ENCODE measurements around the gene LIPT2. TPM values are rescaled to one million over a fixed set of nuclear protein-coding genes. Genes with fewer than 3 reads are reported as not detected.
A peak's percentile ranks its signal among the peaks of the same experiment; 100 is the strongest.

The LIPT2 gene
- total and polyA plus RNA-seq, 3 donors from 2014 or later = 25.0 to 43.1 (median 32.6) TPM

DNA sequence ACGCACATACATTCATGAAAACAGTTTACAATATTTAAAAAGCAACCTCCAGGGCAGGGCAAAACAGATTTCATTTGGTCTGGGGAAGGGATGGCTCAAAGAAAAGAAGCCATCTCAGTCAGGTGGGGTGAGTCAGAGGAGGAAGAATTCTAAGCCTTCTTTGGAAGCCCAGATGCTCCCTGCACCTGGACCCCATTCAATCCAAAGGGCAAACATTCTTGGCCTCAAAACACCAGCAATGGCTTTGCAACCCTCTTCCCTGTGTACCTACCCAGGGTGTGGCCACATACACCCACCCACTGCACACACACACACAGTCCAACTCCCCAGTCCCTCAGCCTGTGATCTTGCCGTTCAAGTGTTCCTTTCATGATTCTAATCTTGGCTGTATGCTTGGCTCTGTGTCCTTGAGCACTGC, 28.2 kb downstream of the LIPT2 start:
- Histone ChIP-seq H3K9me3 (no peaks in the 10 kb centered on the region), H3K4me3 (no peak overlapping the region), H3K27ac (no peak overlapping the region), H3K4me1 (peaks cover 14% of the 10 kb centered on the region), H3K27me3 (no peaks in the 10 kb centered on the region), H3K36me3 (ENCODE audit: low read depth, missing control alignments) (no peaks in the 10 kb centered on the region)
- intact Hi-C loops (cut with DNase I; ENCODE audit: low total_unique reads) = no loop called here
- no peak for DNase-seq
- TF ChIP-seq, protein P1, sequence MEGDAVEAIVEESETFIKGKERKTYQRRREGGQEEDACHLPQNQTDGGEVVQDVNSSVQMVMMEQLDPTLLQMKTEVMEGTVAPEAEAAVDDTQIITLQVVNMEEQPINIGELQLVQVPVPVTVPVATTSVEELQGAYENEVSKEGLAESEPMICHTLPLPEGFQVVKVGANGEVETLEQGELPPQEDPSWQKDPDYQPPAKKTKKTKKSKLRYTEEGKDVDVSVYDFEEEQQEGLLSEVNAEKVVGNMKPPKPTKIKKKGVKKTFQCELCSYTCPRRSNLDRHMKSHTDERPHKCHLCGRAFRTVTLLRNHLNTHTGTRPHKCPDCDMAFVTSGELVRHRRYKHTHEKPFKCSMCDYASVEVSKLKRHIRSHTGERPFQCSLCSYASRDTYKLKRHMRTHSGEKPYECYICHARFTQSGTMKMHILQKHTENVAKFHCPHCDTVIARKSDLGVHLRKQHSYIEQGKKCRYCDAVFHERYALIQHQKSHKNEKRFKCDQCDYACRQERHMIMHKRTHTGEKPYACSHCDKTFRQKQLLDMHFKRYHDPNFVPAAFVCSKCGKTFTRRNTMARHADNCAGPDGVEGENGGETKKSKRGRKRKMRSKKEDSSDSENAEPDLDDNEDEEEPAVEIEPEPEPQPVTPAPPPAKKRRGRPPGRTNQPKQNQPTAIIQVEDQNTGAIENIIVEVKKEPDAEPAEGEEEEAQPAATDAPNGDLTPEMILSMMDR (IDR thresholded peaks at IDR 0.05) = no peak
- TF ChIP-seq POLR2A (IDR thresholded peaks at IDR 0.05) = no peak
- WGBS, 2 donors = 57 to 78% methylated on average over 2 of the region's 2 CpGs

DNA sequence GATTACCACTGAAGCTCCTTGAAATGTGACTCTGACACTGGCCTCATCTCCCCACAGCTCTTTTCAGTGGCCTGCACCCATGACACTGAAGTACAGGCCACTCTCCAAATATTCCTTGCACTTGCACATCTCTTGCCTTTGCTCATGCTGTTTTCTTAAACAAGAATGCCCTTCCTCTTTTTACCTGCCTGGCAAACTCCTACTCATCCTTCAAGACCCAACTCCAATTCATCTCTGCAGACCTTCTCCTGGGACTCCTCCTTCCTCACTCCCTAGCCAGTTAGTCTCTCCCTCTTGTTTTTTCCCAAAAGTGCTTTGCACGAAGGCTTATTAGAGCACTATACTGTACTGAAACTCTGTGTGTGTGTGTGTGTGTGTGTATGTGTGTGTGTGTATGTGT, 28.8 kb downstream of the LIPT2 start:
- peaks cover 14% of the 10 kb centered on the region for H3K4me1 ChIP-seq
- H3K4me3 ChIP-seq = no peak overlapping the region
- no peaks in the 10 kb centered on the region for H3K36me3 ChIP-seq (ENCODE audit: low read depth, missing control alignments)
- no peaks in the 10 kb centered on the region for H3K27me3 ChIP-seq
- no peak overlapping the region for H3K27ac ChIP-seq
- H3K9me3 ChIP-seq = no peaks in the 10 kb centered on the region
- no peak for TF ChIP-seq POLR2A (IDR thresholded peaks at IDR 0.05)
- TF ChIP-seq, protein P1 (IDR thresholded peaks at IDR 0.05) = no peak
- intact Hi-C loops (cut with DNase I; ENCODE audit: low total_unique reads) = no loop called here
- 95 to 100% methylated on average over 1 of the region's 1 CpG for WGBS, 2 donors
- no peak for DNase-seq

DNA sequence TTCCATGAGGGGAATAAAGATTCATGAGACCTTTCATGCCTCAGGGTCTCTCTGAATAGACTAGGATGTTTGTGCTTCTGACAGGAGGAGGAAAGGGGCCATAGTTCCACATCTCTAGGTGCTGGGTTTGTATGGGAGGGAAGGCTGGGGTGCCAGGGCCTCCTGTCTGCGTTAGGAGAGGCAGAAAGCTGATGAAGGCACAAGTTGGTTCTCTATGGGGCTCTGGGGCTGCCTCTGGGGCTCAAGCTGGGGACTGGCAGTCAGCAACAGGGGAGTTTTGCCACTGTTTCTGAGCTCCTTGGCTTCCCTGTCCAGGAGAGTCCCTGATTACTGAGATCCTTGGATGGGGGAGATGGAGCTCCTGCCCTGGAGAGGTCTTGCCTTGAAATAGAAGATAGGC, 30.3 kb downstream of the LIPT2 start:
- H3K27ac ChIP-seq = no peak overlapping the region
- H3K9me3 ChIP-seq = no peaks in the 10 kb centered on the region
- H3K36me3 ChIP-seq (ENCODE audit: low read depth, missing control alignments) = no peaks in the 10 kb centered on the region
- 92 to 100% methylated on average over 1 of the region's 1 CpG for WGBS, 2 donors
- H3K4me3 ChIP-seq = no peak overlapping the region
- DNase-seq = no peak
- TF ChIP-seq POLR2A (IDR thresholded peaks at IDR 0.05) = no peak
- TF ChIP-seq, protein P1 (IDR thresholded peaks at IDR 0.05) = no peak
- H3K4me1 ChIP-seq = peaks cover 8% of the 10 kb centered on the region
- no peaks in the 10 kb centered on the region for H3K27me3 ChIP-seq
- intact Hi-C loops (cut with DNase I; ENCODE audit: low total_unique reads) = no loop called here

DNA sequence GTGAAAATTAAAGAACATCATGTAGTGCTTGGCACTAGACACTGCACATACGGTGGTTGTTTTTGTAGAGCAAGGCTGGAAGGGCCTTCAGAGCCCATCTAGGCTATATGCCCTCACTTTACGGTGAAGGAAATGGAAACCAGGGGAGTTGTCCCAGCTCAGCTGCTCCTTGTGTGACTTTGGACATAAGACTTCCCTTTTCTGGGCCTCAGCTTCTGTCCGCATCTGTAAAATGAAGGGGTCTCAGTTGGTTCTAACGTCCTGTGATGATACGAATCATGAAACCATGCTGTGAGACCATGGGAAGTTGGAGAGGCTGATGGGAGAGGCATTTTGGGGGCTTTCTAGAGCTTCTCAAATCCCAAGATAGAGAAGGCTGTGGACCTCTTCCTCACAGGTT, 30.9 kb downstream of the LIPT2 start:
- H3K9me3 ChIP-seq = no peaks in the 10 kb centered on the region
- no peaks in the 10 kb centered on the region for H3K36me3 ChIP-seq (ENCODE audit: low read depth, missing control alignments)
- TF ChIP-seq, protein P1 (IDR thresholded peaks at IDR 0.05) = no peak
- no peak for TF ChIP-seq POLR2A (IDR thresholded peaks at IDR 0.05)
- 84 to 85% methylated on average over 5 of the region's 5 CpGs for WGBS, 2 donors
- DNase-seq = no peak
- no peaks in the 10 kb centered on the region for H3K27me3 ChIP-seq
- H3K27ac ChIP-seq = no peak overlapping the region
- intact Hi-C loops (cut with DNase I; ENCODE audit: low total_unique reads) = no loop called here
- H3K4me3 ChIP-seq = no peak overlapping the region
- H3K4me1 ChIP-seq = peaks cover 2% of the 10 kb centered on the region

DNA sequence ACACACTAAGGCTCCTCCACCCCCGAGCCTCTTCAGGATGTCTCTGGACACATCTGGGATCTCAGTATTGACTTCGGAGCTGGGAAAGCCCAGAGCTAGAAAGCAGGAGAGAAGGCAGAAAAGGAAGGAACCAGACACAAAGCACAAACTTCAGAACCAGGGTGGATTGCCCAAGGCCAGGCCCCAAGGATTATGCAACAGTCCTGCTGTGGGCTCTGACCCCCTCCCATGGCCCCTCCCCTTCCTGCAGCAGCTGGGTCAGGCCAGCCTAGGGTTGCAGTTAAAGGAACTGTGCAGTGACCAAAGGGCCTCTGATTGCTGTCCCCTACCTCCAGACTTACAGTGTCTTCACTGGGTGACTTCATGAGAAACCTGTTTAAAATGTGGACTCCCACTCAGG, 31.5 kb downstream of the LIPT2 start:
- 48 to 78% methylated on average over 2 of the region's 2 CpGs for WGBS, 2 donors
- no peak for TF ChIP-seq POLR2A (IDR thresholded peaks at IDR 0.05)
- TF ChIP-seq, protein P1 (IDR thresholded peaks at IDR 0.05) = no peak
- H3K9me3 ChIP-seq = no peaks in the 10 kb centered on the region
- no peaks in the 10 kb centered on the region for H3K27me3 ChIP-seq
- peak; percentile 74 for DNase-seq
- H3K36me3 ChIP-seq (ENCODE audit: low read depth, missing control alignments) = no peaks in the 10 kb centered on the region
- intact Hi-C loops (cut with DNase I; ENCODE audit: low total_unique reads) = no loop called here
- peak overlapping the region in 1 of 2 donors; percentile 42 for H3K27ac ChIP-seq
- H3K4me3 ChIP-seq = no peak overlapping the region
- no peaks in the 10 kb centered on the region for H3K4me1 ChIP-seq
